ENCODE results near the gene TSSC4.

The TSSC4 gene

DNA sequence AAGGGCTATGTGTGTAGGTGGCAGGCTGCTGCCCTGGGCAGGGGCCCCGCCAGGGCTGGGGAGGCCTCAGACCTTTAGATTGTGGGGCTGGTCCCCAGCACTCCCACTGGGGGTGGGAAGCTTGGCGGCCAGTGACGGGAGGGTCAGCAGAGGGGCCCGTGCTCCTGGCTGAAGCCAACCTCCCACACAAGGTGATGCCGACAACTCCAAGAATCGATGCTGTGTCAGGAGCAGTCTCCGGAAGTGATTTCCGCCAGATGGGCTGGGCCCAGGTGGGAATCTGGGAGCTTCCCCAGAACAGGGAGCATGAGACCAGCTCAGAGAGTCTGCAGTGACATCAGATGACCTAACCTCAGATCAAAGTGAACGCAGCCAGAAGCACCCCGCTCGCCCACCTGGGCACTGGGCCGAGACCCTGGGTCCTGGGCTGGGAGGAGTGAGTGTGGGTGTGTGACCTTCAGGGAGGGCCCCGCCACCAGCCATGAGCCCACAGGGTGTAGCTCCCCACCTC, 36.0 kb downstream of the TSSC4 start:
- H3K27me3 Mint-ChIP-seq (ENCODE audit: low read depth) = peaks cover 42% of the 10 kb centered on the region
- no peak overlapping the region for H3K4me3 Mint-ChIP-seq
- no peak overlapping the region for H3K27ac Mint-ChIP-seq
- TF ChIP-seq, protein P1, sequence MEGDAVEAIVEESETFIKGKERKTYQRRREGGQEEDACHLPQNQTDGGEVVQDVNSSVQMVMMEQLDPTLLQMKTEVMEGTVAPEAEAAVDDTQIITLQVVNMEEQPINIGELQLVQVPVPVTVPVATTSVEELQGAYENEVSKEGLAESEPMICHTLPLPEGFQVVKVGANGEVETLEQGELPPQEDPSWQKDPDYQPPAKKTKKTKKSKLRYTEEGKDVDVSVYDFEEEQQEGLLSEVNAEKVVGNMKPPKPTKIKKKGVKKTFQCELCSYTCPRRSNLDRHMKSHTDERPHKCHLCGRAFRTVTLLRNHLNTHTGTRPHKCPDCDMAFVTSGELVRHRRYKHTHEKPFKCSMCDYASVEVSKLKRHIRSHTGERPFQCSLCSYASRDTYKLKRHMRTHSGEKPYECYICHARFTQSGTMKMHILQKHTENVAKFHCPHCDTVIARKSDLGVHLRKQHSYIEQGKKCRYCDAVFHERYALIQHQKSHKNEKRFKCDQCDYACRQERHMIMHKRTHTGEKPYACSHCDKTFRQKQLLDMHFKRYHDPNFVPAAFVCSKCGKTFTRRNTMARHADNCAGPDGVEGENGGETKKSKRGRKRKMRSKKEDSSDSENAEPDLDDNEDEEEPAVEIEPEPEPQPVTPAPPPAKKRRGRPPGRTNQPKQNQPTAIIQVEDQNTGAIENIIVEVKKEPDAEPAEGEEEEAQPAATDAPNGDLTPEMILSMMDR (IDR thresholded peaks at IDR 0.05; ENCODE audit: unreplicated experiment in 3 of 3) = no peak
- no peaks in the 10 kb centered on the region for H3K9me3 Mint-ChIP-seq
- no peaks in the 10 kb centered on the region for H3K4me1 Mint-ChIP-seq
- H3K36me3 Mint-ChIP-seq (ENCODE audit: low read depth) = no peaks in the 10 kb centered on the region

DNA sequence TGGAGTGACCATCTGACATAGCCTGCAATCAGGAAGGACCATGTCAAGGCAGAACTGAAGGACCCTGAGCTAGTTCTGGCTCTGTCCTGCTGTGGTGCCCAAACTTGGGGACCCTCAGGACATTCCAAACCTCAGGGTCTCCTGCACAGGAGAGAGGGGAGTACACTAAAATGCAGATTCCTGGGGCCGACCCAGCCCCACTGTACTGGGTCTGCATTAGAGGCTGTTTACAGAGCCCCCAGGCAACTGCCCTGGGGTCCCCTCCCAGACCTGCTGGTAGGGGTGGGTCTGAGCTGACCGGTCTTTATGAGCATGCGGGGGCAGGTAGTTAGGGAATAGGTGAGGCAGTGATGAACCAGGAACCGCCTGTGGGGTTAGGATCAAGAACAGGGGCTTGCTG, 37.0 kb downstream of the TSSC4 start:
- H3K36me3 Mint-ChIP-seq (ENCODE audit: low read depth) = no peaks in the 10 kb centered on the region
- no peaks in the 10 kb centered on the region for H3K4me1 Mint-ChIP-seq
- H3K27me3 Mint-ChIP-seq (ENCODE audit: low read depth) = peaks cover 51% of the 10 kb centered on the region
- no peak overlapping the region for H3K4me3 Mint-ChIP-seq
- peaks cover 5% of the 10 kb centered on the region for H3K9me3 Mint-ChIP-seq
- H3K27ac Mint-ChIP-seq = no peak overlapping the region
- TF ChIP-seq, protein P1 (IDR thresholded peaks at IDR 0.05; ENCODE audit: unreplicated experiment in 3 of 3) = no peak

DNA sequence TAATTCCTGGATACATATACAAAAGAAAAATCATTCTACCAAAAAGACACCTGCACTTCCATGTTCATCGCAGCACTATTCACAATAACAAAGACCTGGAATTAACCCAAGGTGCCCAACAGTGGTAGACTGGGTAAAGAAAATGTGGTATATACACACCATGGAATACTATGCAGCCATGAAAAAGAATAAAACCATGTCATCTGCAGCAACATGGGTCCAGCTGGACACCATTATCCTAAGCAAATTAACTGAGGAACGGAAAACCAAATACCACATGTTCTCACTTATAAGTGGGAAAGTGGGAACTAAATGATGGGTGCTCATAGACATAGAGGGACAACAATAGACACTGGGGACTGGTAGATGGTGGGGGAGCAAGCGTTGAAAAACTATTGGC, 39.3 kb downstream of the TSSC4 start:
- Mint-ChIP-seq H3K27me3 (ENCODE audit: low read depth) (peaks cover 64% of the 10 kb centered on the region), H3K4me3 (no peak overlapping the region), H3K36me3 (ENCODE audit: low read depth) (no peaks in the 10 kb centered on the region), H3K9me3 (peaks cover 15% of the 10 kb centered on the region), H3K4me1 (no peaks in the 10 kb centered on the region), H3K27ac (no peak overlapping the region)
- TF ChIP-seq, protein P1 (IDR thresholded peaks at IDR 0.05; ENCODE audit: unreplicated experiment in 3 of 3) = no peak

DNA sequence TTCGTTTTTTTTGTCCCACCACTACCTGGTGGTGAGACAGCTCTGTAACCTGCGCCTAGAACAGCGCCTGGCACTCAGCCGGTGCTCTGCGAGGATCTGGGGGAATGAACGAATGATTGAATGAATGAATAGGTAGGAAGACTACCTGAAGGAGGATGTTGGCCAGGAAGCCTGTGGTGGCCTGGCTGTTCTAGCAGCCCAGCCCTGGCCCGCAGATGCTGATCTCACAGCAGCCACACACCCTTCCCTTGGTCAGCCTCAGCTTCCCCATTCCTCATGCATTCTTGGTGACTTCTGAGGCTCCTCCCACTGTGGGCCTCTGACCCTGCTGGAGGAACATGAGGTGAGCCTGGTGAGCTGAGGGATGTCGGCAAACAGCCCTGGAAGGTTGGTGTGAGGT, 40.1 kb downstream of the TSSC4 start:
- H3K9me3 Mint-ChIP-seq = peaks cover 15% of the 10 kb centered on the region
- H3K27ac Mint-ChIP-seq = no peak overlapping the region
- H3K27me3 Mint-ChIP-seq (ENCODE audit: low read depth) = peaks cover 70% of the 10 kb centered on the region
- H3K36me3 Mint-ChIP-seq (ENCODE audit: low read depth) = no peaks in the 10 kb centered on the region
- H3K4me3 Mint-ChIP-seq = peak overlapping the region in 1 of 3 experiments; percentile 32
- TF ChIP-seq, protein P1 (IDR thresholded peaks at IDR 0.05; ENCODE audit: unreplicated experiment in 3 of 3) = no peak
- no peaks in the 10 kb centered on the region for H3K4me1 Mint-ChIP-seq

DNA sequence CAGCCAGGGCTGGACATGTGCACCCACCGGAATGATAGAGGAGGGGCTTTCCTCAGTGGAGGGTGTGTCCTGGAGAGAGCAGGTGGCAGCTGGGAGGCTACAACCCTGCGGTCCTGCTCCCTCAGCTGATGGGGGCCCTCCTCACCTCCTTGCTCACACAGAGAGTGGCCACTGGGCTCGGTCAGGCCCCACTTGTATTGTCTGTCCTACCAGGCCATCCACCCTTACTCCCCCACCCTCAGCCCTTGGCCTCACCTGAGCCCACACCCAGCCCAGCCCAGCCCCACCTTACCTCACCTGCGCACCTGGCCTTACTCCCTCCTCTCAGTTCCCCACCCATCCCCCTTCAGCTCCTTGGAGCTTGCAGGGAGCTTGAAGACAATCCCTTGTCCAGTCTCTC, 40.6 kb downstream of the TSSC4 start:
- H3K27me3 Mint-ChIP-seq (ENCODE audit: low read depth) = peaks cover 75% of the 10 kb centered on the region
- no peak overlapping the region for H3K4me3 Mint-ChIP-seq

DNA sequence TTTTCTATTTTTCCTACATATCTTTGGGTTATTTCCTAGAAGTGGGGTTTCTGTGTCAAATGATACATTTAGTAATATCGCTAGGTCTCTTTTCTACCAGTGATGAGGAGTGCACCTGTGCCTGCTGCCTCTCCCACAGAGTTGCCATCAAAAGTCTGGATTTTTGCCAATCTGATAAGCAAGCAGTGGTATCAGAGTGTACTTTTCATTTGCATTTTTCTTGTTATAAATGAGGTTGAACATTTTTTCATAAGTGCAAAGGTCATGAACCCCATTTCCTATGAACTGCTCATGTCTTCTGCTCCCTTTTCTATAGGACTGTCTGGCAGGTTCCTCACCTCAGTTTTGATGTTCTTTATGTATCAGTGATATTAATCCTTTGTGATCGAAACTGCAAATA, 42.0 kb downstream of the TSSC4 start:
- Mint-ChIP-seq H3K9me3 (peaks cover 15% of the 10 kb centered on the region), H3K4me1 (no peaks in the 10 kb centered on the region), H3K27me3 (ENCODE audit: low read depth) (peaks cover 79% of the 10 kb centered on the region), H3K36me3 (ENCODE audit: low read depth) (no peaks in the 10 kb centered on the region), H3K27ac (no peak overlapping the region), H3K4me3 (peak overlapping the region in 1 of 3 experiments; percentile 22)
- TF ChIP-seq, protein P1 (IDR thresholded peaks at IDR 0.05; ENCODE audit: unreplicated experiment in 3 of 3) = no peak

More for the DNA sequence above, 40.6 kb downstream of the TSSC4 start:
- H3K27ac Mint-ChIP-seq = no peak overlapping the region
- H3K9me3 Mint-ChIP-seq = peaks cover 15% of the 10 kb centered on the region
- H3K4me1 Mint-ChIP-seq = no peaks in the 10 kb centered on the region
- no peaks in the 10 kb centered on the region for H3K36me3 Mint-ChIP-seq (ENCODE audit: low read depth)
- TF ChIP-seq, protein P1 (IDR thresholded peaks at IDR 0.05; ENCODE audit: unreplicated experiment in 3 of 3) = no peak
